ENCODE results near the gene IGSF21. TPM values are rescaled to one million over a fixed set of nuclear protein-coding genes. Genes with fewer than 3 reads are reported as not detected.

IGSF21 gene
- total RNA-seq, 1 experiment from 2014 or later: 30.5 TPM

GRCh38 chr1:18314399-18314798, 206.8 kb downstream of the IGSF21 start:
- Mint-ChIP-seq H3K4me3 (no peak overlapping the region), H3K27me3 (ENCODE audit: low read depth) (peaks cover 3% of the 10 kb centered on the region; the same call in 1 of the 2 replicates), H3K36me3 (peaks cover 14% of the 10 kb centered on the region), H3K27ac (no peak overlapping the region), H3K4me1 (peaks cover 8% of the 10 kb centered on the region), H3K9me3 (peaks cover 18% of the 10 kb centered on the region)
- POLR2A ChIA-PET: no interaction called here
- TF ChIP-seq IRF2 (CRISPR knock-in tag; IDR thresholded peaks at IDR 0.05; ENCODE audit: borderline replicate concordance, low read depth): no peak
- CTCF ChIA-PET: interaction anchor here (0.6 to 2.2 kb wide), 10 partner anchors 8 to 651 kb away, joined by 3 to 11 read pairs (median 4); no protein-coding TSS in a partner anchor
- ATAC-seq: peak; percentile 72
- DNase-seq (ENCODE audit: low spot score): no peak

GRCh38 chr1:18315449-18315848, 207.9 kb downstream of the IGSF21 start:
- ATAC-seq: no peak
- POLR2A ChIA-PET: no interaction called here
- H3K27ac Mint-ChIP-seq: no peak overlapping the region
- peaks cover 13% of the 10 kb centered on the region for H3K4me1 Mint-ChIP-seq
- no peak for TF ChIP-seq EMX1 (CRISPR knock-in tag; IDR thresholded peaks at IDR 0.05)
- no peak for TF ChIP-seq CTCF (IDR thresholded peaks at IDR 0.05)
- TF ChIP-seq ZSCAN18 (CRISPR knock-in tag; IDR thresholded peaks at IDR 0.05): no peak
- no peak for TF ChIP-seq ELF4 (CRISPR knock-in tag; IDR thresholded peaks at IDR 0.05; ENCODE audit: low read depth)
- no peak for TF ChIP-seq FOXJ3 (CRISPR knock-in tag; IDR thresholded peaks at IDR 0.05; ENCODE audit: borderline replicate concordance)
- TF ChIP-seq ZNF671 (CRISPR knock-in tag; IDR thresholded peaks at IDR 0.05): no peak
- TF ChIP-seq ZNF317 (CRISPR knock-in tag; IDR thresholded peaks at IDR 0.05; ENCODE audit: borderline replicate concordance, low read depth): no peak
- TF ChIP-seq JAZF1 (CRISPR knock-in tag; IDR thresholded peaks at IDR 0.05): no peak
- CTCF ChIA-PET: interaction anchor here (2.3 kb wide), 1 partner anchor 81 kb away, joined by 5 read pairs; no protein-coding TSS in a partner anchor
- H3K36me3 Mint-ChIP-seq: peaks cover 15% of the 10 kb centered on the region
- H3K27me3 Mint-ChIP-seq (ENCODE audit: low read depth): peaks cover 3% of the 10 kb centered on the region; the same call in 1 of the 2 replicates
- no peak for DNase-seq (ENCODE audit: low spot score)
- peaks cover 14% of the 10 kb centered on the region for H3K9me3 Mint-ChIP-seq
- no peak overlapping the region for H3K4me3 Mint-ChIP-seq

- Mint-ChIP-seq H3K27ac (no peak overlapping the region), H3K27me3 (ENCODE audit: low read depth) (peaks cover 14% of the 10 kb centered on the region), H3K4me3 (no peak overlapping the region), H3K4me1 (peaks cover 13% of the 10 kb centered on the region), H3K9me3 (peaks cover 13% of the 10 kb centered on the region), H3K36me3 (peaks cover 15% of the 10 kb centered on the region)
- ATAC-seq (no peak), DNase-seq (ENCODE audit: low spot score) (no peak)
- ChIA-PET POLR2A (no interaction called here), CTCF (interaction anchor here (2.3 kb wide), 1 partner anchor 82 kb away, joined by 5 read pairs; no protein-coding TSS in a partner anchor)
- TF ChIP-seq ZNF232 (CRISPR knock-in tag; IDR thresholded peaks at IDR 0.05): no peak
- TF ChIP-seq PREB (CRISPR knock-in tag; IDR thresholded peaks at IDR 0.05; ENCODE audit: borderline replicate concordance): no peak
These were observed 209.2 kb downstream of the IGSF21 start for GRCh38 chr1:18316764-18317163.

- Mint-ChIP-seq H3K27ac (no peak overlapping the region), H3K4me1 (peaks cover 17% of the 10 kb centered on the region), H3K4me3 (no peak overlapping the region), H3K9me3 (peaks cover 9% of the 10 kb centered on the region), H3K27me3 (ENCODE audit: low read depth) (peaks cover 35% of the 10 kb centered on the region), H3K36me3 (peaks cover 15% of the 10 kb centered on the region)
- no peak for DNase-seq (ENCODE audit: low spot score)
- ATAC-seq: no peak
- ChIA-PET POLR2A (no interaction called here), CTCF (interaction anchor here (0.8 to 1.4 kb wide), 4 partner anchors 38 to 402 kb away, joined by 3 read pairs; no protein-coding TSS in a partner anchor)
- TF ChIP-seq GTF2I (CRISPR knock-in tag; conservative IDR thresholded peaks at IDR 0.05) (0 out of 2 replicates have a peak, but pooled peaks have one; percentile 5), OVOL2 (CRISPR knock-in tag; IDR thresholded peaks at IDR 0.05; ENCODE audit: borderline replicate concordance) (no peak), RORB (CRISPR knock-in tag; IDR thresholded peaks at IDR 0.05) (no peak), ZSCAN18 (CRISPR knock-in tag; IDR thresholded peaks at IDR 0.05) (no peak), USF2 (CRISPR knock-in tag; IDR thresholded peaks at IDR 0.05) (peak; percentile 71), USF1 (CRISPR knock-in tag; IDR thresholded peaks at IDR 0.05) (peak; percentile 67; the same call in 1 of the 2 replicates), TEAD1 (CRISPR knock-in tag; IDR thresholded peaks at IDR 0.05) (no peak)
These were observed 211.5 kb downstream of the IGSF21 start for GRCh38 chr1:18319099-18319498.

All from WTC11 (cell line).